ENCODE measurements around the gene ZNF598. TPM values are rescaled to one million over a fixed set of nuclear protein-coding genes. Genes with fewer than 3 reads are reported as not detected.

The ZNF598 gene
- total and polyA plus RNA-seq, 10 of the 15 experiments (the other 5 are each of a cell fraction or from before 2014, with no cell fraction given) = 0.08 to 74.0 (median 14.4) TPM

GRCh38 chr16:1959269-1960039 lies 50.2 kb downstream of the ZNF598 start, which contains the start of gene NDUFB10 (continued):
- TF ChIP-seq ZBTB11 (CRISPR knock-in tag; IDR thresholded peaks at IDR 0.05) (no peak), MYB (IDR thresholded peaks at IDR 0.05; ENCODE audit: borderline replicate concordance, low read depth, low read length) (no peak), EGR1 (IDR thresholded peaks at IDR 0.05; ENCODE audit: borderline replicate concordance in 1 of 2, low read depth in 2 of 2, low read length in 2 of 2) (peak in 1 of 2 experiments; percentile 86; a peak in 2 of 3 replicates), ZNF274 (IDR thresholded peaks at IDR 0.05; ENCODE audit: insufficient read depth, insufficient read length) (no peak), POLR2AphosphoS2 (IDR thresholded peaks at IDR 0.05; ENCODE audit: low read depth, low read length) (peak; percentile 77), ZBTB33 (IDR thresholded peaks at IDR 0.05) (no peak), NR2C1 (IDR thresholded peaks at IDR 0.05) (peak; percentile 66), SMC3 (IDR thresholded peaks at IDR 0.05; ENCODE audit: borderline replicate concordance, low read length) (peak; percentile 41; the same call in 1 of the 2 replicates), CREM (IDR thresholded peaks at IDR 0.05; ENCODE audit: low read depth) (peak; percentile 29; the same call in 1 of the 2 replicates), NRF1 (conservative IDR thresholded peaks at IDR 0.05; ENCODE audit: low read depth, low read length) (peak; percentile 70)
